Natural killer cell (primary cell): ENCODE measurements around the gene SLBP. TPM values are rescaled to one million over a fixed set of nuclear protein-coding genes. Genes with fewer than 3 reads are reported as not detected.

Source experiments
- ATAC-seq, 3 donors: fragments of 150-1000 bp in 2 of 3; fragments of 200-7000 bp in 1 of 3; cut with Tn5 transposase; 1 replicate in 1 of 3; 2 replicates in 2 of 3; pipeline ENCODE4 v1.10.0; 2021; ENCODE audit warnings: mild to moderate bottlenecking in 2 of 3, moderate library complexity in 2 of 3
- DNase-seq, 2 donors: peaks; one replicate each; pipeline versions ENCODE4 v3.0.0 to v3.0.0-alpha.2; 2013 to 2021; ENCODE audit warnings: mixed read lengths in 1 of 2
- H3K27ac ChIP-seq: one replicate; pipeline ENCODE4 v1.5.1; 2013; ENCODE audit warnings: mild to moderate bottlenecking, low read length
- H3K27me3 ChIP-seq: one replicate; pipeline ENCODE4 v1.6.1; 2013; ENCODE audit warnings: low read length; ENCODE audit not compliant: control insufficient read depth, insufficient read depth
- H3K36me3 ChIP-seq: one replicate; pipeline ENCODE4 v1.6.1; 2013; ENCODE audit warnings: low read length; ENCODE audit not compliant: control insufficient read depth, insufficient read depth
- H3K4me1 ChIP-seq: one replicate; pipeline ENCODE4 v1.6.1; 2013; ENCODE audit warnings: low read length; ENCODE audit not compliant: control insufficient read depth, insufficient read depth
- H3K4me3 ChIP-seq: one replicate; pipeline ENCODE4 v1.5.1; 2013; ENCODE audit warnings: low read length
- H3K9me3 ChIP-seq: one replicate; pipeline ENCODE4 v1.6.1; 2013; ENCODE audit warnings: low read length; ENCODE audit not compliant: control insufficient read depth, insufficient read depth
- H3K27ac Mint-ChIP-seq, 2 donors: one replicate each; pipeline ENCODE4 v1.8.0; 2022; ENCODE audit warnings: mild to moderate bottlenecking in 2 of 2, mixed read lengths in 2 of 2, moderate library complexity in 1 of 2
- H3K27me3 Mint-ChIP-seq, 2 donors: one replicate each; pipeline ENCODE4 v1.8.0; 2022; ENCODE audit warnings: low read depth in 2 of 2, mixed read lengths in 2 of 2
- H3K36me3 Mint-ChIP-seq: one replicate; pipeline ENCODE4 v1.8.0; 2022; ENCODE audit warnings: mixed read lengths
- H3K4me1 Mint-ChIP-seq, 2 donors: one replicate each; pipeline ENCODE4 v1.8.0; 2022; ENCODE audit warnings: mixed read lengths in 2 of 2
- H3K4me3 Mint-ChIP-seq: one replicate; pipeline ENCODE4 v1.8.0; 2022; ENCODE audit warnings: mild to moderate bottlenecking, moderate library complexity, mixed read lengths
- H3K9me3 Mint-ChIP-seq, 2 donors: one replicate each; pipeline ENCODE4 v1.8.0; 2022; ENCODE audit warnings: mixed read lengths in 2 of 2
- WGBS: methylation state at CpG from one replicate; pipeline ENCODE4 v1.1.7; 2013; ENCODE audit warnings: missing lambda C conversion rate; ENCODE audit not compliant: insufficient coverage; 5-methylcytosine and 5-hydroxymethylcytosine counted together
- intact Hi-C: fragments of 100-400 bp; cut with micrococcal nuclease; formaldehyde crosslinking; loops from one replicate; pipeline ENCODE4 v1.14.2; 2022
- total RNA-seq, 4 donors: library from RNA; stranded (reverse); fragments of 120-200 nt in 1 of 4; gene quantifications; one replicate each; pipeline versions ENCODE4 v1.2.3 to v1.2.4, GENCODE V29; 2013 to 2022
- TF ChIP-seq, protein P1 (sequence below): fragments of 200-600 bp; IDR thresholded peaks from one replicate; pipeline ENCODE4 v1.8.0; 2022; ENCODE audit warnings: antibody characterized with exemption

SLBP gene
- total RNA-seq, 3 donors from 2014 or later (not counting 1 experiment from before 2014, with no cell fraction given): 29.5 to 38.8 (median 38.6) TPM

DNA sequence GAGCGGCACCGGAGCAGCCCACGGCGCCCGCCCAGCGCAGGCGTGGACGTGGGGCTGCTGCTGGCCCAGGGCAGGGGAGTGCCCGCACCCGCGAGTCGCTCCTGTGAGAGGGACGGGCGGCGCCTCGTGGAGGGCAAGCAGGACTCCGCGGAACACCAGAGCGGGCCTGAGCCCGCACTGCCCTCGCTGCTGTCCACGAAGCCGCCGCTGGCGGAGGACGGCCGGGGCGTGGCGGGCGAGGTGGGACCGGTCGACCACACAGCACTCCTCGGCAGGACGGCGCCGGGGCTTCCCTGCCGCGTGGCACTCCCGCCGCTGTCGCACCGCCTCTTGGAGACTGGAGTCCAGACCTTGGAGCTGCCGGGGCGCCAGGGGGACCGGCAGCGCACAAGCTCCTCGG, 57.0 kb downstream of the SLBP start:
- Mint-ChIP-seq H3K36me3 (no peaks in the 10 kb centered on the region), H3K4me3 (no peak overlapping the region), H3K27ac (no peak overlapping the region), H3K9me3 (no peaks in the 10 kb centered on the region), H3K27me3 (no peaks in the 10 kb centered on the region), H3K4me1 (no peaks in the 10 kb centered on the region)
- ATAC-seq: no peak
- no peak for DNase-seq
- no peaks in the 10 kb centered on the region for H3K4me1 ChIP-seq
- no peaks in the 10 kb centered on the region for H3K36me3 ChIP-seq
- H3K27me3 ChIP-seq: no peaks in the 10 kb centered on the region
- no peaks in the 10 kb centered on the region for H3K9me3 ChIP-seq
- 96% methylated on average over 47 of the region's 47 CpGs for WGBS
- intact Hi-C loops: no loop called here
- no peak overlapping the region for H3K4me3 ChIP-seq
- TF ChIP-seq, protein P1, sequence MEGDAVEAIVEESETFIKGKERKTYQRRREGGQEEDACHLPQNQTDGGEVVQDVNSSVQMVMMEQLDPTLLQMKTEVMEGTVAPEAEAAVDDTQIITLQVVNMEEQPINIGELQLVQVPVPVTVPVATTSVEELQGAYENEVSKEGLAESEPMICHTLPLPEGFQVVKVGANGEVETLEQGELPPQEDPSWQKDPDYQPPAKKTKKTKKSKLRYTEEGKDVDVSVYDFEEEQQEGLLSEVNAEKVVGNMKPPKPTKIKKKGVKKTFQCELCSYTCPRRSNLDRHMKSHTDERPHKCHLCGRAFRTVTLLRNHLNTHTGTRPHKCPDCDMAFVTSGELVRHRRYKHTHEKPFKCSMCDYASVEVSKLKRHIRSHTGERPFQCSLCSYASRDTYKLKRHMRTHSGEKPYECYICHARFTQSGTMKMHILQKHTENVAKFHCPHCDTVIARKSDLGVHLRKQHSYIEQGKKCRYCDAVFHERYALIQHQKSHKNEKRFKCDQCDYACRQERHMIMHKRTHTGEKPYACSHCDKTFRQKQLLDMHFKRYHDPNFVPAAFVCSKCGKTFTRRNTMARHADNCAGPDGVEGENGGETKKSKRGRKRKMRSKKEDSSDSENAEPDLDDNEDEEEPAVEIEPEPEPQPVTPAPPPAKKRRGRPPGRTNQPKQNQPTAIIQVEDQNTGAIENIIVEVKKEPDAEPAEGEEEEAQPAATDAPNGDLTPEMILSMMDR: no peak
- H3K27ac ChIP-seq: no peak overlapping the region

DNA sequence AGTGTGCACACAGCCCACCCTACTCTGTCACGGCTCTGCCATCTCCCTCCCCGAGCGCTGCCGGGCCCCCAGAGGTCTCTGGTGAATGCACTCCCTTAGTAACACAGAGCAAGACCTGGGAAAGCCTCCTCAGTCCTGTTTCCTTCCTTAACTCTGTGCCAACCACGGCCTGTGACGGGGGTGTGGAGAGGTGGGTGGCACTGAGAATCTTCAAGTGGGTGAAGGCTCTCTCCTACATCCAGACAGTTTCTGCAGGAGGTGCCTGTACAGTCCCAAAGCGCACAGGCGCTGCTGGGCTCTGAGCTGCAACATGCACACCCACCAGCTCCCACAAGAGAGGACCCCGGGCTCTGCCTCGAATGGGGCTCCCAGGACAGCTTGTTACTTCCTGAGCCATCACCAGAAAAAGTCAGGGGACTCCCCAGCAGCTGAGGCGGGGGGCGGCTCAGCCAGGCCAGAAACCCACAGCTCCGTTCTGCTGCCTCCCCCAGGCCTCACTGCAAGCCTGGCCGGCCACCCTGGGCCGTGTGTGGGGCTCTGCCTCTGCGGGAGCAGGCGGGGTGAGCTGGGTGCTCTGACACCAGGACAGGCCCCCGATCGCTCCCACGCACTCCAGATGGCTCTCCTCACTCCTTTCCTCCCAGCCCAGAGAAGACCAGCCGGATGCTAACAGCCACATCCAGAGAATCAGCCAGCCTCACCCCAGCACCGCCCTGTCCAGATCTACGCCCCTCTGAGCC, 57.7 kb downstream of the SLBP start:
- H3K4me1 ChIP-seq: no peaks in the 10 kb centered on the region
- no peaks in the 10 kb centered on the region for H3K36me3 ChIP-seq
- WGBS: 91% methylated on average over 21 of the region's 23 CpGs
- H3K4me1 Mint-ChIP-seq: no peaks in the 10 kb centered on the region
- no peak overlapping the region for H3K4me3 Mint-ChIP-seq
- intact Hi-C loops: no loop called here
- H3K36me3 Mint-ChIP-seq: no peaks in the 10 kb centered on the region
- H3K9me3 ChIP-seq: no peaks in the 10 kb centered on the region
- H3K4me3 ChIP-seq: no peak overlapping the region
- DNase-seq: no peak
- H3K27ac Mint-ChIP-seq: no peak overlapping the region
- no peak overlapping the region for H3K27ac ChIP-seq
- no peaks in the 10 kb centered on the region for H3K27me3 ChIP-seq
- no peaks in the 10 kb centered on the region for H3K9me3 Mint-ChIP-seq
- TF ChIP-seq, protein P1: no peak
- H3K27me3 Mint-ChIP-seq: no peaks in the 10 kb centered on the region
- ATAC-seq: no peak

- TF ChIP-seq, protein P1: no peak
- 92% methylated on average over 10 of the region's 10 CpGs for WGBS
- no peak overlapping the region for H3K4me3 ChIP-seq
- H3K9me3 Mint-ChIP-seq: no peaks in the 10 kb centered on the region
- H3K27me3 ChIP-seq: no peaks in the 10 kb centered on the region
- no peak overlapping the region for H3K27ac ChIP-seq
- ATAC-seq (no peak), DNase-seq (no peak)
- H3K4me1 Mint-ChIP-seq: no peaks in the 10 kb centered on the region
- H3K4me3 Mint-ChIP-seq: no peak overlapping the region
- H3K36me3 ChIP-seq: no peaks in the 10 kb centered on the region
- intact Hi-C loops: no loop called here
- H3K36me3 Mint-ChIP-seq: no peaks in the 10 kb centered on the region
- H3K9me3 ChIP-seq: no peaks in the 10 kb centered on the region
- H3K27me3 Mint-ChIP-seq: no peaks in the 10 kb centered on the region
- no peaks in the 10 kb centered on the region for H3K4me1 ChIP-seq
- no peak overlapping the region for H3K27ac Mint-ChIP-seq
Observed at GRCh38 chr4:1653776-1654175, 58.3 kb downstream of the SLBP start.

DNA sequence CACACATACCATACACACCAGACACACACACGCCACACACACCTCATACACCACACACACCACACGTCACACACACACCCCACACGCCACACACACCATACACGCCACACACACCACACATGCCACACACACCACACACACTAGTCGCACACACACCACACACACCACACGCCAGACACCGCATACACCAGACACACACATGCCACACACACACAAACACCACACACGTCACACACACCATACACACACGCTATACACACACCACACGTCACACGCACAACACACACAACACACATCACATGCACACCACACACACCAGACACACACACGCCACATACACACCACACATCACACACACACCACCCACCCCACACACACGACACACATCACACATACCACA, 60.0 kb downstream of the SLBP start:
- Mint-ChIP-seq H3K4me1 (peaks cover 0 to 6% of the 10 kb centered on the region in 2 donors), H3K9me3 (no peaks in the 10 kb centered on the region), H3K4me3 (no peak overlapping the region), H3K27ac (no peak overlapping the region), H3K27me3 (no peaks in the 10 kb centered on the region), H3K36me3 (no peaks in the 10 kb centered on the region)
- DNase-seq (no peak), ATAC-seq (no peak)
- TF ChIP-seq, protein P1: no peak
- H3K27ac ChIP-seq: no peak overlapping the region
- no peak overlapping the region for H3K4me3 ChIP-seq
- WGBS: 98% methylated on average over 13 of the region's 13 CpGs
- no peaks in the 10 kb centered on the region for H3K9me3 ChIP-seq
- H3K27me3 ChIP-seq: no peaks in the 10 kb centered on the region
- intact Hi-C loops: no loop called here
- no peaks in the 10 kb centered on the region for H3K36me3 ChIP-seq
- no peaks in the 10 kb centered on the region for H3K4me1 ChIP-seq
